A549 (cell line): ENCODE data around the gene CCDC159. TPM values are rescaled to one million over a fixed set of nuclear protein-coding genes. Genes with fewer than 3 reads are reported as not detected.

ENCODE experiments used
- ATAC-seq, 2 experiments: fragments of 200-7000 bp in 1 of 2; fragments of >200 bp in 1 of 2; cut with Nextera tagmentation in 1 of 2; cut with Tn5 transposase in 1 of 2; 3 replicates each; pipeline versions ENCODE4 v1.8.0 to v1.9.1; 2018 to 2020; ENCODE audit warnings: mild to moderate bottlenecking in 1 of 2, moderate library complexity in 1 of 2
- CTCF ChIA-PET: fragments of 300-600 bp; sonication (Branson Sonifier 250); formaldehyde crosslinking; extraction: SDS; loops from one replicate; lab custom pipeline; 2021; ENCODE audit warnings: antibody characterized with exemption, inconsistent platforms; lab: Yijun Ruan, JAX
- POLR2A ChIA-PET: fragments of 350-600 bp; formaldehyde crosslinking; extraction: SDS; loops from one replicate; lab custom pipeline; 2021; ENCODE audit warnings: antibody characterized with exemption, inconsistent platforms; lab: Yijun Ruan, JAX
- DNase-seq, 2 experiments: peaks; one replicate each; pipeline versions ENCODE4 v3.0.0 to v3.0.0-alpha.2; 2011 to 2016; ENCODE audit warnings: low read depth in 1 of 2, low spot score in 1 of 2
- FAIRE-seq: peaks from 2 replicates; lab custom pipeline; 2011; peaks lifted over from hg19 to GRCh38; lab: Jason Lieb, UNC
- H3K27ac ChIP-seq, 2 experiments: fragments of >200 bp; sonication (Bioruptor Twin); formaldehyde crosslinking; 3 replicates each; pipeline ENCODE4 v1.5.1; 2016 to 2017
- H3K4me1 ChIP-seq: fragments of >200 bp; sonication (Bioruptor Twin); formaldehyde crosslinking; 3 replicates; pipeline ENCODE4 v1.6.1; 2016
- H3K4me2 ChIP-seq: fragments of >200 bp; sonication (Bioruptor Twin); formaldehyde crosslinking; 3 replicates; pipeline ENCODE4 v1.6.1; 2016
- H3K4me3 ChIP-seq: fragments of >200 bp; sonication (Bioruptor Twin); formaldehyde crosslinking; 3 replicates; pipeline ENCODE4 v1.5.1; 2016
- H3K9me3 ChIP-seq: fragments of >200 bp; sonication (Bioruptor Twin); formaldehyde crosslinking; 3 replicates; pipeline ENCODE4 v1.6.1; 2016
- ATOH8 ChIP-seq: fragments of 250-450 bp; sonication (Bioruptor Pico); IDR thresholded peaks from 2 replicates; pipeline ENCODE4 v1.5.0; 2020; ENCODE audit warnings: low read depth, mild to moderate bottlenecking, moderate library complexity
- CHD4 ChIP-seq: fragments of 200-600 bp; sonication (generic); IDR thresholded peaks from 2 replicates; pipeline ENCODE4 v1.6.1; 2016; ENCODE audit warnings: antibody characterized with exemption, mild to moderate bottlenecking, borderline replicate concordance
- EHMT2 ChIP-seq: fragments of 200-600 bp; sonication (generic); IDR thresholded peaks from 2 replicates; pipeline ENCODE4 v1.6.1; 2016; ENCODE audit warnings: antibody characterized with exemption, low read depth, mild to moderate bottlenecking, moderate library complexity
- ESRRA ChIP-seq: fragments of 150-350 bp; IDR thresholded peaks from 2 replicates; pipeline ENCODE4 v1.6.1; 2014; ENCODE audit warnings: mild to moderate bottlenecking, low read length, borderline replicate concordance
- FOSL2 ChIP-seq, 2 experiments: fragments of 450-650 bp in 1 of 2; fragments of >200 bp in 1 of 2; sonication (Bioruptor Twin) in 1 of 2; formaldehyde crosslinking; IDR thresholded peaks; 2 replicates each; pipeline versions ENCODE4 v1.5.0 to v1.6.1; 2016 to 2020; ENCODE audit warnings: mild to moderate bottlenecking in 1 of 2, moderate library complexity in 1 of 2
- FOXS1 ChIP-seq: fragments of 250-450 bp; sonication (Bioruptor Pico); IDR thresholded peaks from 2 replicates; pipeline ENCODE4 v1.5.0; 2020; ENCODE audit warnings: mild to moderate bottlenecking, moderate library complexity
- HES2 ChIP-seq: fragments of >200 bp; sonication (Bioruptor Twin); formaldehyde crosslinking; IDR thresholded peaks from 2 replicates; pipeline ENCODE4 v1.6.1; 2016
- HOXB13 ChIP-seq: fragments of 250-450 bp; sonication (Bioruptor Pico); IDR thresholded peaks from 2 replicates; pipeline ENCODE4 v1.5.0; 2020; ENCODE audit warnings: low read depth, mild to moderate bottlenecking, moderate library complexity
- MAFK ChIP-seq: fragments of 450-650 bp; IDR thresholded peaks from 2 replicates; pipeline ENCODE4 v1.6.1; 2014; ENCODE audit not compliant: partially characterized antibody
- MAX ChIP-seq: IDR thresholded peaks from 2 replicates; pipeline ENCODE4 v1.6.1; 2012
- MAZ ChIP-seq: fragments of 150-350 bp; IDR thresholded peaks from 2 replicates; pipeline ENCODE4 v1.6.1; 2014; ENCODE audit warnings: antibody characterized with exemption, low read depth, low read length, borderline replicate concordance
- NPAS2 ChIP-seq: fragments of 250-450 bp; sonication (Bioruptor Pico); IDR thresholded peaks from 2 replicates; pipeline ENCODE4 v1.8.0; 2022; ENCODE audit warnings: mild to moderate bottlenecking, moderate library complexity, borderline replicate concordance
- NR3C1 ChIP-seq: fragments of >200 bp; sonication (Bioruptor Twin); formaldehyde crosslinking; IDR thresholded peaks from 3 replicates; pipeline ENCODE4 v1.6.1; 2017
- PBX3 ChIP-seq: IDR thresholded peaks from 2 replicates; pipeline ENCODE4 v1.6.1; 2012
- PHF8 ChIP-seq: fragments of 200-600 bp; sonication (generic); IDR thresholded peaks from 2 replicates; pipeline ENCODE4 v1.6.1; 2016; ENCODE audit warnings: low read depth, mild to moderate bottlenecking, antibody characterized with exemption, moderate library complexity, borderline replicate concordance
- POLR2AphosphoS2 ChIP-seq: conservative IDR thresholded peaks from 2 replicates; pipeline ENCODE4 v1.6.1; 2012; ENCODE audit warnings: low read length, improper control_type of control experiment, inconsistent platforms
- SMC3 ChIP-seq: fragments of >200 bp; sonication (Bioruptor Twin); formaldehyde crosslinking; IDR thresholded peaks from 3 replicates; pipeline ENCODE4 v1.6.1; 2018; ENCODE audit warnings: inconsistent platforms
- SREBF2 ChIP-seq: fragments of 450-650 bp; IDR thresholded peaks from 2 replicates; pipeline ENCODE4 v1.6.1; 2014; ENCODE audit warnings: mild to moderate bottlenecking, moderate library complexity
- WGBS: methylation state at CpG from one replicate; pipeline ENCODE4 v1.1.6; 2017; ENCODE audit errors: missing lambda C conversion rate; 5-methylcytosine and 5-hydroxymethylcytosine counted together
- polyA plus RNA-seq, 4 experiments: library from polyadenylated mRNA; depleted of rRNA in 3 of 4; stranded (reverse); fragments of >200 nt; fragmentation: RNase III in 1 of 4; extraction: RNeasy Plus Mini Kit Qiagen cat#74134 plus additional on column Dnase treatment in 1 of 4; gene quantifications; 2 replicates in 3 of 4; 3 replicates in 1 of 4; pipeline ENCODE4 v1.2.3, GENCODE V29; 2011 to 2017

The CCDC159 gene
- polyA plus RNA-seq, 2 of the 4 experiments (the other 2 are of a cell fraction): 8.4 to 11.3 TPM

GRCh38 chr19:11299946-11300810 is 46.1 kb upstream of the CCDC159 start (continued):
- TF ChIP-seq NPAS2 (CRISPR knock-in tag): no peak
- TF ChIP-seq SREBF2: no peak
- no peak for TF ChIP-seq FOSL2 (IDR thresholded peaks at IDR 0.05)
- TF ChIP-seq FOSL2 (CRISPR knock-in tag; IDR thresholded peaks at IDR 0.05): no peak
- TF ChIP-seq MAX: no peak
- no peak for TF ChIP-seq PBX3
- TF ChIP-seq PHF8: no peak
- TF ChIP-seq CHD4: no peak
- TF ChIP-seq FOXS1 (CRISPR knock-in tag): no peak
- TF ChIP-seq ATOH8: no peak
- no peak for TF ChIP-seq NR3C1

- H3K27ac ChIP-seq: no peak overlapping the region
- no peak for TF ChIP-seq ATOH8
- TF ChIP-seq FOSL2 (IDR thresholded peaks at IDR 0.05): no peak
- TF ChIP-seq FOSL2 (CRISPR knock-in tag; IDR thresholded peaks at IDR 0.05): no peak
- no peak for TF ChIP-seq MAZ
- TF ChIP-seq HOXB13 (CRISPR knock-in tag): no peak
- TF ChIP-seq MAX: no peak
- no peak for TF ChIP-seq SMC3
- no peak for TF ChIP-seq SREBF2
- DNase-seq (no peak), FAIRE-seq (no peak), ATAC-seq (no peak)
- ChIA-PET CTCF (interaction anchor here (0.9 kb wide), 1 partner anchor 175 kb away, joined by 3 read pairs; no protein-coding TSS in a partner anchor), POLR2A (no interaction called here)
- no peak overlapping the region for H3K4me3 ChIP-seq
- peaks cover 5% of the 10 kb centered on the region; the same call in 1 of the 3 replicates for H3K4me1 ChIP-seq
- no peaks in the 10 kb centered on the region for H3K9me3 ChIP-seq
- H3K4me2 ChIP-seq: no peak overlapping the region
- WGBS: 74% methylated on average over 11 of the region's 11 CpGs
Measured at GRCh38 chr19:11300811-11301120, 45.6 kb upstream of the CCDC159 start.

GRCh38 chr19:11304936-11305335 is 41.4 kb upstream of the CCDC159 start:
- POLR2A ChIA-PET: no interaction called here
- TF ChIP-seq ATOH8: no peak
- no peak for TF ChIP-seq EHMT2
- TF ChIP-seq MAFK: no peak
- no peak for TF ChIP-seq HES2
- no peak for TF ChIP-seq ESRRA
- TF ChIP-seq POLR2AphosphoS2: no peak
- TF ChIP-seq NPAS2 (CRISPR knock-in tag): no peak
- Histone ChIP-seq H3K4me2 (no peak overlapping the region), H3K27ac (no peak overlapping the region), H3K9me3 (no peaks in the 10 kb centered on the region), H3K4me3 (no peak overlapping the region), H3K4me1 (no peaks in the 10 kb centered on the region)
- ATAC-seq (no peak), DNase-seq (no peak), FAIRE-seq (no peak)
- WGBS: 76% methylated on average over 5 of the region's 5 CpGs
- CTCF ChIA-PET: interaction anchor here (2.6 kb wide), 1 partner anchor 11 kb away, joined by 10 read pairs; no protein-coding TSS in a partner anchor
